ENCODE measurements around the gene TMEM121.

DNA sequence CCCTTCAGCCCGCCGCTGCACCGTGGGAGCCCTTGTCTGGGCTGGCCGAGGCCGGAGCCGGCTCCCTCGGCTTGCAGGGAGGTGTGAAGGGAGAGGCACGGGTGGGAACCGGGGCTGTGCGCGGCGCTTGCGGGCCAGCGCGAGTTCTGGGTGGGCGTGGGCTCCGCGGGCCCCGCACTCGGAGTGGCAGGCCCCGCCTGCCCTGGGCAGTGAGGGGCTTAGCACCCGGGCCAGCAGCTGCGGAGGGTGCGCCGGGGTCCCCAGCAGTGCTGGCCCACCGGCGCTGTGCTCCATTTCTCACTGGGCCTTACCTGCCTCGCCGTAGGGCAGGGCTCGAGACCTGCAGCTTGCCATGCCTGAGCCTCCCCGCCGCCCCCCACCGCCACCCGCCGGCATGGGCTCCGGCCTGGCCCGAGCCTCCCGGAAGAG lies 21.4 kb downstream of the TMEM121 start:
- TF ChIP-seq, protein P1, sequence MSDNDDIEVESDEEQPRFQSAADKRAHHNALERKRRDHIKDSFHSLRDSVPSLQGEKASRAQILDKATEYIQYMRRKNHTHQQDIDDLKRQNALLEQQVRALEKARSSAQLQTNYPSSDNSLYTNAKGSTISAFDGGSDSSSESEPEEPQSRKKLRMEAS (IDR thresholded peaks at IDR 0.05): no peak
- TF ChIP-seq CREB1 (IDR thresholded peaks at IDR 0.05; ENCODE audit: low read depth) (no peak), YY1 (IDR thresholded peaks at IDR 0.05; ENCODE audit: low read depth) (no peak), CEBPB (IDR thresholded peaks at IDR 0.05) (no peak), FOXM1 (IDR thresholded peaks at IDR 0.05; ENCODE audit: borderline replicate concordance, low read depth) (no peak), EP300 (IDR thresholded peaks at IDR 0.05; ENCODE audit: borderline replicate concordance) (no peak), RAD21 (IDR thresholded peaks at IDR 0.05; ENCODE audit: low read depth) (no peak)
- TF ChIP-seq, protein P2, sequence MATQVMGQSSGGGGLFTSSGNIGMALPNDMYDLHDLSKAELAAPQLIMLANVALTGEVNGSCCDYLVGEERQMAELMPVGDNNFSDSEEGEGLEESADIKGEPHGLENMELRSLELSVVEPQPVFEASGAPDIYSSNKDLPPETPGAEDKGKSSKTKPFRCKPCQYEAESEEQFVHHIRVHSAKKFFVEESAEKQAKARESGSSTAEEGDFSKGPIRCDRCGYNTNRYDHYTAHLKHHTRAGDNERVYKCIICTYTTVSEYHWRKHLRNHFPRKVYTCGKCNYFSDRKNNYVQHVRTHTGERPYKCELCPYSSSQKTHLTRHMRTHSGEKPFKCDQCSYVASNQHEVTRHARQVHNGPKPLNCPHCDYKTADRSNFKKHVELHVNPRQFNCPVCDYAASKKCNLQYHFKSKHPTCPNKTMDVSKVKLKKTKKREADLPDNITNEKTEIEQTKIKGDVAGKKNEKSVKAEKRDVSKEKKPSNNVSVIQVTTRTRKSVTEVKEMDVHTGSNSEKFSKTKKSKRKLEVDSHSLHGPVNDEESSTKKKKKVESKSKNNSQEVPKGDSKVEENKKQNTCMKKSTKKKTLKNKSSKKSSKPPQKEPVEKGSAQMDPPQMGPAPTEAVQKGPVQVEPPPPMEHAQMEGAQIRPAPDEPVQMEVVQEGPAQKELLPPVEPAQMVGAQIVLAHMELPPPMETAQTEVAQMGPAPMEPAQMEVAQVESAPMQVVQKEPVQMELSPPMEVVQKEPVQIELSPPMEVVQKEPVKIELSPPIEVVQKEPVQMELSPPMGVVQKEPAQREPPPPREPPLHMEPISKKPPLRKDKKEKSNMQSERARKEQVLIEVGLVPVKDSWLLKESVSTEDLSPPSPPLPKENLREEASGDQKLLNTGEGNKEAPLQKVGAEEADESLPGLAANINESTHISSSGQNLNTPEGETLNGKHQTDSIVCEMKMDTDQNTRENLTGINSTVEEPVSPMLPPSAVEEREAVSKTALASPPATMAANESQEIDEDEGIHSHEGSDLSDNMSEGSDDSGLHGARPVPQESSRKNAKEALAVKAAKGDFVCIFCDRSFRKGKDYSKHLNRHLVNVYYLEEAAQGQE (IDR thresholded peaks at IDR 0.05; ENCODE audit: low read depth): no peak

Measured in Ishikawa (cell line).